ENCODE data around the gene OTOP3. TPM values are rescaled to one million over a fixed set of nuclear protein-coding genes. Genes with fewer than 3 reads are reported as not detected.
"Not testable (repeated sequence)": the region's sequence is repeated elsewhere in the genome, so short reads cannot be mapped to it uniquely, and the experiment has no call there.

The OTOP3 gene
- total RNA-seq, 2 donors from 2014 or later = not detected

- Histone ChIP-seq H3K36me3 (no peaks in the 10 kb centered on the region), H3K4me3 (no peak overlapping the region), H3K9me3 (no peaks in the 10 kb centered on the region), H3K27me3 (no peaks in the 10 kb centered on the region), H3K27ac (no peak overlapping the region), H3K4me1 (no peaks in the 10 kb centered on the region)
- no peak for TF ChIP-seq CTCF (IDR thresholded peaks at IDR 0.05)
- DNase-seq (ENCODE audit: low spot score) = no peak
Observed at GRCh38 chr17:74903034-74903433, 32.7 kb upstream of the OTOP3 start.

- no peak overlapping the region for H3K4me3 ChIP-seq
- H3K36me3 ChIP-seq = no peaks in the 10 kb centered on the region
- H3K9me3 ChIP-seq = no peaks in the 10 kb centered on the region
- H3K27me3 ChIP-seq = no peaks in the 10 kb centered on the region
- H3K27ac ChIP-seq = no peak overlapping the region
- H3K4me1 ChIP-seq = no peaks in the 10 kb centered on the region
- no peak for TF ChIP-seq CTCF (IDR thresholded peaks at IDR 0.05)
- DNase-seq (ENCODE audit: low spot score) = no peak
Observed at GRCh38 chr17:74903671-74904070, 32.0 kb upstream of the OTOP3 start.

GRCh38 chr17:74904687-74905409 is 30.9 kb upstream of the OTOP3 start:
- Histone ChIP-seq H3K27ac (no peak overlapping the region), H3K9me3 (no peaks in the 10 kb centered on the region), H3K4me3 (no peak overlapping the region), H3K27me3 (no peaks in the 10 kb centered on the region), H3K36me3 (no peaks in the 10 kb centered on the region), H3K4me1 (no peaks in the 10 kb centered on the region)
- TF ChIP-seq CTCF (IDR thresholded peaks at IDR 0.05) = no peak
- DNase-seq (ENCODE audit: low spot score) = no peak

- not testable (repeated sequence) for H3K4me3 ChIP-seq; H3K9me3 ChIP-seq; H3K27ac ChIP-seq; H3K36me3 ChIP-seq; H3K4me1 ChIP-seq; H3K27me3 ChIP-seq; DNase-seq (ENCODE audit: low spot score)
Observed at GRCh38 chr17:74906214-74906793, 29.4 kb upstream of the OTOP3 start.

GRCh38 chr17:74907012-74907411 is 28.7 kb upstream of the OTOP3 start:
- Histone ChIP-seq H3K36me3 (no peaks in the 10 kb centered on the region), H3K27me3 (no peaks in the 10 kb centered on the region), H3K27ac (no peak overlapping the region), H3K9me3 (no peaks in the 10 kb centered on the region), H3K4me1 (no peaks in the 10 kb centered on the region), H3K4me3 (no peak overlapping the region)
- TF ChIP-seq CTCF (IDR thresholded peaks at IDR 0.05) = no peak
- DNase-seq (ENCODE audit: low spot score) = no peak

GRCh38 chr17:74909097-74909496 is 26.6 kb upstream of the OTOP3 start:
- H3K9me3 ChIP-seq; H3K27me3 ChIP-seq; H3K4me1 ChIP-seq; H3K27ac ChIP-seq; H3K36me3 ChIP-seq; DNase-seq (ENCODE audit: low spot score); H3K4me3 ChIP-seq: not testable (repeated sequence)

- not testable (repeated sequence) for H3K27me3 ChIP-seq; H3K9me3 ChIP-seq; H3K4me3 ChIP-seq; DNase-seq (ENCODE audit: low spot score); H3K4me1 ChIP-seq; H3K36me3 ChIP-seq; H3K27ac ChIP-seq
Observed at GRCh38 chr17:74911423-74911822, 24.3 kb upstream of the OTOP3 start.
